ENCODE measurements around the gene CARD10. TPM values are rescaled to one million over a fixed set of nuclear protein-coding genes. Genes with fewer than 3 reads are reported as not detected.
A peak's percentile ranks its signal among the peaks of the same experiment; 100 is the strongest.

Gene CARD10
- total RNA-seq, 6 experiments from 2014 or later: 9.0 to 27.8 (median 14.2) TPM

- Histone ChIP-seq H3K4me3 (no peak overlapping the region), H3K27ac (no peak overlapping the region), H3K27me3 (no peaks in the 10 kb centered on the region), H3K36me3 (no peaks in the 10 kb centered on the region), H3K4me1 (peaks cover 0 to 7% (median 2%) of the 10 kb centered on the region in 4 donors), H3K9me3 (no peaks in the 10 kb centered on the region)
- intact Hi-C loops (cut with DNase I): no loop called here
- 60% methylated on average over 3 of the region's 15 CpGs for WGBS (ENCODE audit: insufficient coverage, low coverage, low lambda C conversion rate, missing lambda C conversion rate)
- TF ChIP-seq POLR2A (IDR thresholded peaks at IDR 0.05): no peak
- TF ChIP-seq CTCF (IDR thresholded peaks at IDR 0.05): no peak
- no peak for DNase-seq
- ATAC-seq: no peak
These were observed 30.7 kb downstream of the CARD10 start for GRCh38 chr22:37488337-37489135.

GRCh38 chr22:37487571-37487970 is 31.6 kb downstream of the CARD10 start:
- no peak for ATAC-seq
- Histone ChIP-seq H3K4me3 (no peak overlapping the region), H3K36me3 (no peaks in the 10 kb centered on the region), H3K27ac (no peak overlapping the region), H3K27me3 (no peaks in the 10 kb centered on the region), H3K9me3 (no peaks in the 10 kb centered on the region), H3K4me1 (peaks cover 0 to 7% (median 2%) of the 10 kb centered on the region in 4 donors)
- no peak for DNase-seq
- intact Hi-C loops (cut with DNase I): no loop called here
- TF ChIP-seq CTCF (IDR thresholded peaks at IDR 0.05) (no peak), POLR2A (IDR thresholded peaks at IDR 0.05) (no peak)
- 38% methylated on average over 2 of the region's 4 CpGs for WGBS (ENCODE audit: insufficient coverage, low coverage, low lambda C conversion rate, missing lambda C conversion rate)

GRCh38 chr22:37487129-37487528 is 32.1 kb downstream of the CARD10 start:
- intact Hi-C loops (cut with DNase I): no loop called here
- no peak for TF ChIP-seq POLR2A (IDR thresholded peaks at IDR 0.05)
- no peak for TF ChIP-seq CTCF (IDR thresholded peaks at IDR 0.05)
- Histone ChIP-seq H3K27ac (no peak overlapping the region), H3K4me3 (no peak overlapping the region), H3K4me1 (peaks cover 0 to 7% (median 2%) of the 10 kb centered on the region in 4 donors), H3K36me3 (no peaks in the 10 kb centered on the region), H3K27me3 (no peaks in the 10 kb centered on the region), H3K9me3 (no peaks in the 10 kb centered on the region)
- DNase-seq: no peak
- ATAC-seq: no peak
- 69% methylated on average over 8 of the region's 10 CpGs for WGBS (ENCODE audit: insufficient coverage, low coverage, low lambda C conversion rate, missing lambda C conversion rate)

- peaks cover 0 to 7% (median 2%) of the 10 kb centered on the region in 4 donors for H3K4me1 ChIP-seq
- 6% methylated on average over 13 of the region's 24 CpGs for WGBS (ENCODE audit: insufficient coverage, low coverage, low lambda C conversion rate, missing lambda C conversion rate)
- ATAC-seq: peak; percentile 74 to 80 (median 77)
- H3K27ac ChIP-seq: peak within 1 kb of the TSS; percentile 50 to 89 (median 66)
- no peaks in the 10 kb centered on the region for H3K9me3 ChIP-seq
- DNase-seq: peak; percentile 73 to 85 (median 84)
- intact Hi-C loops (cut with DNase I): no loop called here
- TF ChIP-seq POLR2A (IDR thresholded peaks at IDR 0.05) (peak; percentile 31), CTCF (IDR thresholded peaks at IDR 0.05) (no peak)
- H3K36me3 ChIP-seq: no peaks in the 10 kb centered on the region
- H3K27me3 ChIP-seq: no peaks in the 10 kb centered on the region
- H3K4me3 ChIP-seq: peak within 1 kb of the TSS; percentile 35 to 53 (median 41)
These were observed 32.9 kb downstream of the CARD10 start, which contains the start of gene MFNG for GRCh38 chr22:37486224-37486845. Gene MFNG, minus strand, starts transcription at chr22:37486384. Its CDS starts 207 bp downstream, at chr22:37486177.
